NB4 (cell line): ENCODE measurements around the gene ANTXR1.

ENCODE experiments used
- MYC ChIP-seq: IDR thresholded peaks from 2 replicates; pipeline ENCODE4 v1.6.1; 2011; ENCODE audit warnings: low read depth, low read length
- POLR2A ChIP-seq: IDR thresholded peaks from 2 replicates; pipeline ENCODE4 v1.6.1; 2011; ENCODE audit warnings: mild to moderate bottlenecking; ENCODE audit not compliant: insufficient read length; ENCODE audit errors: extremely low read depth
- TF ChIP-seq, protein P1 (sequence below): IDR thresholded peaks from one replicate; pipeline ENCODE4 v1.5.1; 2012; ENCODE audit warnings: low read depth, low read length

DNA sequence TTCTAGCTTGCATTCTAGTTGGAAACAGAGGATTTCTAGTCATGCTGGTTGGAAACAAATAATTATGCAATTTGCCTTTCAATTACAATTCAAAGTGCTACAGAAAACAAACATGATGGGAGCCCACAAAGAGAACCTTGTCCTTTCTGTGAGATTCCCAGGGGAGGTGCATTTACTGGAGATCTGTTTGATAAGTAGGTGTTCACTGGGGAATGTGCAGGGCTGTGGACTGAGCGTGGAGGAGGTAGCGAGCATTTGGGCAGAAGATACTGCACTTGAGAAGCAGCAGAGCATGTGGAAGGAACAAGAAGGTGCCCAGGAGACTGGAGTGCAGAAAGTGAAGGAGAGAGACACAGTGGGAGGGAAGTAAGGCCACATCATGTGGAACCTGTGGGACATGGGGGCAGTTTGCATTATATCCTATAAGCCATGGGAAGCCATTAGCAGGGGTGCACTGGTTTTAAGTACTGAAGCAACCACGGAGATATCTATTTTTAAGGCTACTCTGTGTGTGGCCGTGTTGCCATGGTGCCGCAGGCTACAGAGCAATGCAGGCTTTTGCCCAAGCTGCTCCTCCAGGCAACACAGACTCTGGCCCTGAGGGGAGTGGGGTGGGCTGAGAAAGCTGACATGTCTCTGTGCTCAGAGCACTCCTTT is 154.0 kb downstream of the ANTXR1 start:
- TF ChIP-seq POLR2A (no peak), MYC (no peak)
- TF ChIP-seq, protein P1, sequence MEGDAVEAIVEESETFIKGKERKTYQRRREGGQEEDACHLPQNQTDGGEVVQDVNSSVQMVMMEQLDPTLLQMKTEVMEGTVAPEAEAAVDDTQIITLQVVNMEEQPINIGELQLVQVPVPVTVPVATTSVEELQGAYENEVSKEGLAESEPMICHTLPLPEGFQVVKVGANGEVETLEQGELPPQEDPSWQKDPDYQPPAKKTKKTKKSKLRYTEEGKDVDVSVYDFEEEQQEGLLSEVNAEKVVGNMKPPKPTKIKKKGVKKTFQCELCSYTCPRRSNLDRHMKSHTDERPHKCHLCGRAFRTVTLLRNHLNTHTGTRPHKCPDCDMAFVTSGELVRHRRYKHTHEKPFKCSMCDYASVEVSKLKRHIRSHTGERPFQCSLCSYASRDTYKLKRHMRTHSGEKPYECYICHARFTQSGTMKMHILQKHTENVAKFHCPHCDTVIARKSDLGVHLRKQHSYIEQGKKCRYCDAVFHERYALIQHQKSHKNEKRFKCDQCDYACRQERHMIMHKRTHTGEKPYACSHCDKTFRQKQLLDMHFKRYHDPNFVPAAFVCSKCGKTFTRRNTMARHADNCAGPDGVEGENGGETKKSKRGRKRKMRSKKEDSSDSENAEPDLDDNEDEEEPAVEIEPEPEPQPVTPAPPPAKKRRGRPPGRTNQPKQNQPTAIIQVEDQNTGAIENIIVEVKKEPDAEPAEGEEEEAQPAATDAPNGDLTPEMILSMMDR, result no peak
